HG03196 (cell line): ENCODE measurements around the gene C11orf54.
"Not testable (repeated sequence)": the region's sequence is repeated elsewhere in the genome, so short reads cannot be mapped to it uniquely, and the experiment has no call there.

Experiments used
- ATAC-seq: cut with Tn5 transposase; IDR thresholded peaks from one replicate; pipeline ENCODE4 v1.9.1; 2021; ENCODE audit not compliant: unreplicated experiment

The C11orf54 gene

GRCh38 chr11:93765551-93765950, 24.1 kb downstream of the C11orf54 start:
- ATAC-seq: no peak

GRCh38 chr11:93766504-93766903, 25.0 kb downstream of the C11orf54 start:
- no peak for ATAC-seq

DNA sequence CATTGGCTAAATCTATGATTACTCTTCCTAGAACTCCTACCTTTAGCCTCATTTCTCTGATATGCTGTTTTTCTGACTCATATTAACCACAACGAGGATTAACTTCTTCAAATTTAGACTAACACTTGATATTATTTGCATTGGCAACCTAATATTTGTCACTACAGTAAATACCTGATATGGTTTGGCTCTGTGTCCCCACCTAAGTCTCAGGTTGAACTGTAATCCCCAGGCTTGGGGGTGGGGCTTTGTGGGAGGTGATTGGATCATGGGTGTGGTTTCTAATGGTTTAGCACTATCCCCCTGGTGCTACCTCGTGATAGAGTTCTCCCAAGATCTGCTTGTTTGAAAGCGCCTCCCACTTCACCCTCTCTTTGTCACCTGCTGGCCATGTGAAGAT, 25.5 kb downstream of the C11orf54 start:
- ATAC-seq: no peak

GRCh38 chr11:93770160-93770559, 28.7 kb downstream of the C11orf54 start:
- no peak for ATAC-seq

DNA sequence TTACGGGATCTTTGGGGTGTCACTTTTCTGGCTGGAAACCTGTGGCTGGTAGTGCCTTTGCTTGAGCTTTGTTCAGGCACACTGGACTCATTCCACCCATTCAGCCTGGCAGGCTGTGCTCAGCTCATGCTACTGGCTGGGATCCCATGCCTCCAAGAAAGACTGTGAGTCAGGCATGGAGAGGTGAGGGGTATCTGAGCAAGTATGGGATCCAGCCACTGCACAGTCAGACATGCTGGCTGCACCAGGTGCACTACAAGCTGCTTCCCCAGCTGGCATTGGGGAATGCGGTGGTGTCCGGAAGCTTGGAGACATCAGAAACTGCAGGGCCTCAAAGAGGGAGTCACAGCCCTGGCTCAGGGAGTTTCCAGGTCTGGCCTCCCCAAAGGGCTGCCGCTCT, 30.7 kb downstream of the C11orf54 start:
- no peak for ATAC-seq

DNA sequence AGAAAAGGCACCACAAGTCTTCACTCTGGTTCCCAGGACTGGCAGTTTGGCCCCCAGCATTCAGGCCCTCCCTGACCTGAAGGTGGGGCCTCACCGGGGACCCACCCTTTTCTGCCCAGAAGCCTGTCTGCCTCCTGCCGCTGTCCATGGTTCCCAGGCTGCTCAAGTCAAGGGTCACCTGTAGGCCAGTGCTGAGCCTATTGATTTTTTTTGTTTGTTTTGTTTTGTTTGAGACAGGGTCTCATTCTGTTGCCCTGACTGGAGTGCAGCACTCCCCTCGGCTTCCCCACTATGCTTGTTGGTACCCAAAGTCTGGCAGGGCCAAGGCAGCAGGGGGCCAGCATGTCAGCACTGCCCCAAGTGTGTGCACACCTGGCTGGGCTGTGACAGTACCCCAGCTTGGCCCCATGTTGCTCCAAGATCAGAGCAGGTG, 31.6 kb downstream of the C11orf54 start:
- no peak for ATAC-seq

DNA sequence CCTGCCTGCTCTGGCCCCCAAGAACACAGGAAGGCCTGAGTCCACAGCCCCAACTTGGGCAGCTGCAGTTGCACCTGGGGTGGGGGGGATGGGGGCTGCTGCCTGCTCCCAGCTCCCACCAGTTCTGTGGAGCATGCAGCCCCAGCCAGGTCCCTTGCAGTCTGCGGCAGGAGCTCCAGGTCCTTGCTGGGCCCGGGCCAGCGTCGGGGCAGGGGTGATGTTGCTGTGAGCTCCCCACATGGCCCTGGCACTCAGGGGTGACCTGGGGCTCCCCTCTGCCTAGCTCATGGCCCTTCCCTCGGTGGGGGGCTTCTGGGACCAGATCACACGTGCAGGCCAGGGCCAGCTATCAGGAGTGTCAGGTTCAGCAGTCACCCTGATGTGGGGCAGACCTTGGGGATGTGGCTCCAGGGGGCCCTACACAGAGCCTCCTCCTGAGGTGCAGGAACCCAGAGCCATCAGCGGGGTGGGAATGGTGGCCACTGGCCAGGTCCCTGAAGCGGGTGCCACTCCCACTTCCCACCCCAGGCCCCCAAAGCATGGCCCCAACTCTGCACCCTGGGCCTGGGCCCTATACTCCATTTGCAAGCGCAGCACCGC, 32.2 kb downstream of the C11orf54 start:
- ATAC-seq: no peak

- not testable (repeated sequence) for ATAC-seq
Measured at GRCh38 chr11:93774560-93774959, 33.1 kb downstream of the C11orf54 start.

DNA sequence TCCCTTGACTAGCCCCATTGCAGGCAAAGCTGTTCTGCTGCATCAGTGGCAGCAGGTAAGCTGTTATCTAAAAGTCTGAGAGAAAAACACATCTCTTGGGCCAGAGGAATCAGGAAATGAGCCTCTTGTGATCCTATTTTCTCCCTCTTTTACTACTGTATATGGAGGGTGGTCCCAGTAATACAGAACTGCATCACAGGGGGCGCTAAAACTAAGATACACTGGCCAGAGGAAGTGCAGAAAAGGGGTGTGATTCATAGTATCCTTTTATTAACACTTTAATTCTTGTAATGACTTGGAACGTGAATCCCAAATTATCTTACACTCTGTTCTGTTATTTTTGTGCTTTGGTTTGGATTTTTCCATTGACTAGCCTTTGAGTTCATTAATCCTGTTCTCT, 33.8 kb downstream of the C11orf54 start:
- no peak for ATAC-seq

GRCh38 chr11:93783362-93783761, 41.9 kb downstream of the C11orf54 start:
- no peak for ATAC-seq

DNA sequence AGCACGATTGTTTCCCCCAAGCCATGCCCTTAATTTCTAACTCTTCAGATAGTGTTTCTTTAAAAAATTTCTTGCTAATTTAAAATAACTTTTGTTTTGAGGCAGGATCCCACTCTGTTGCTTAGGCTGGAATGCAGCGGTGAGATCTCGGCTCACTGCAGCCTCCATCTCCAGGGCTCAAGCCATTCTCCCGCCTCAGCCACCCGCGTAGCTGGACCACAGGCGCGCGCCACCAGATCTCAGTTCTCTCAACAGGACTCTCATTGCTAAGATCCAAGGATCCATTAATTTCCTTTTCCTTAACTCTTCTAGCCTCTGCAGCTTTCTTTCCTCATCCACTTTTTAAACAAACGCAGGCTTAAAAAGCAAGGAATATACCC, 42.3 kb downstream of the C11orf54 start:
- ATAC-seq: peak; percentile 45

DNA sequence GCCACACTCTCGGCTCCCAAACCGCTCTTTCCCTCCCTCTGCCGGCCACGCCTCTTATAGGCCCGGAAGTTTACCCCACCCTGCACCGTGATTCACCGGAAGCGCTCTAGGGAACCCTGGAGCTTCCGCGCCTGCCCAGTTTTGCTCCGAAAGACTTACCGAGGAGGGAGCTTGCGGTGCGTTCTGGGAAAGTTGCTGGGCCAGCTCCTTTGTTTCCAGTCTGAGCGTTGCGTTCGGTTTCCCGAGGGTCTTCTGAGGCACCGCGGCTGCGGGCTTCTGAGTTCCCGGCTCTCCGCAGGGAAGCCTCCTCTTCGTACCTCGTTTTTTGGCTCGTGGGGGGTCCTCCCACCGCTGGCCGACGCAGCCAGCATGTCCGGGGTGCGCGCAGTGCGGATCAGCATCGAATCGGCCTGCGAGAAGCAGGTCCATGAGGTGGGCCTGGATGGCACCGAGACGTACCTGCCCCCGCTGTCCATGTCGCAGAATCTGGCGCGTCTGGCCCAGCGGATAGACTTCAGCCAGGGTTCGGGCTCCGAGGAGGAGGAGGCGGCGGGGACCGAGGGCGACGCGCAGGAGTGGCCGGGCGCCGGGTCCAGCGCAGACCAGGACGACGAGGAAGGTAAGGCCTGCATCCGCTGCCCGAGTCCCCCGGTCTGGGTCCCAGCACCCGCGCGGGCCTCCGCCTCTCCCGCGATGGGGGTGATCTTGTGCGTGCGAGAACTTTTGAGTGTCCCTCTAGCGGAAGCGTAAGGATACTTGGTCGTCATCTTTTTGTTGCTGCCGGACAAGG, 42.9 kb downstream of the C11orf54 start, which contains the start of gene MED17:
MED17 (plus strand) TSS at position 138 of the 790 bp plus-strand sequence; CDS start at position 370, 232 bp downstream.
- ATAC-seq: peak; percentile 98

GRCh38 chr11:93784935-93785360, 43.5 kb downstream of the C11orf54 start:
- ATAC-seq: peak; percentile 19

GRCh38 chr11:93791493-93791892, 50.0 kb downstream of the C11orf54 start:
- no peak for ATAC-seq

DNA sequence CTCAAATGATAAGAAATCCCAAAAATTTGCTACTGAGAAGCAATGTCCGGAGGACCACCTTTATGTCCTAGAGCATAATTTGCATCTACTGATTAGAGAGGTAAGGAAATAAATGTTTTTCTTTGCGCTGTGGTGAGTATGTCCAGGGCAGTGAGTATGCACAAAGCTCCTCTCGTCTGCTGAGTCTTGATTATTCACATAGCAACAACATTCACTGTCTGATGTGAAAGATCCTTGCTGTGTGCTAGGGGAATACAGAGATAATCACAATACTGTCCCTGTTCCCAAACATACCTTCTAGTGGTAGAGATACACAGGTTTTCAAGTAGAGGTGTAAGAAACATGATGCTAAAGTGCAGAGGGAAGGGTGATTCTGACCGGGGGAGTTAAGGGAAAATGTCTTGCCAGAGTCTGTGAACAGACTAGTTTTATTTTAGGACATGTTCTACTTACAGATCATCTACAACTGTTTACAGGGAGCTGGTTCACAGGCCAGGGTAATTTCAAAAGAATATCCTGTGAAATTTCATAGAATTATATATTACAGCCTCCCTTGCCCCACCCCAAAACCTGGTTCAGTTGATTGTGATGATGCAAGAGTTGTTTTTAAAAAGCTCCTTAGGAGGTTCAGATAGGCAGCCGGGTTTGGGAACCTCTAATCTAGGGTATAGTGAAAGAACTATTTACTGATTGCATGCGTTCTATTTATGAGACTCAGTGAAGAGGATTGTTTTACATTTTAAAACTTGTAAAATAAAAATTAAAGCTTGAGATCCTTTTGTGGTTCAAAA, 55.2 kb downstream of the C11orf54 start:
- no peak for ATAC-seq

- no peak for ATAC-seq
Measured at GRCh38 chr11:93801366-93801765, 59.9 kb downstream of the C11orf54 start.

GRCh38 chr11:93804879-93805278, 63.4 kb downstream of the C11orf54 start:
- ATAC-seq: no peak

DNA sequence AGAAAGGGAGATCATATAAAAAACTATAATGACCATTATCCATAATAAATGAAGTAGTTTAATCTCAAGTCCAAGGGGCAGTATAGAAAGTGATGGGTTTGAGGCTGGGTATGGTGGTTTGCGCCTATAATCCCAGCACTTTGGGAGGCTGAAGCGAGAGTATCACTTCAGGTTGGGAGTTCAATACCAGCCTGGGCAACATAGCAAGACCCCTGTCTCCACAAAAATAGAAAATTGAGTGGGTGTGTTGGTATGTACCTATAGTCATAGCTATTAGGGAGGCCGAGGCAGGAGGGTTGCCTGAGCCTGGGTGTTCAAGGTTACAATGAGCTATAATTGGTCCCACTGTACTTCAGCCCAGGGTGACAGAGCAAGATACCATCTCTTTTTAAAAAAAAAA, 66.5 kb downstream of the C11orf54 start:
- ATAC-seq: no peak

DNA sequence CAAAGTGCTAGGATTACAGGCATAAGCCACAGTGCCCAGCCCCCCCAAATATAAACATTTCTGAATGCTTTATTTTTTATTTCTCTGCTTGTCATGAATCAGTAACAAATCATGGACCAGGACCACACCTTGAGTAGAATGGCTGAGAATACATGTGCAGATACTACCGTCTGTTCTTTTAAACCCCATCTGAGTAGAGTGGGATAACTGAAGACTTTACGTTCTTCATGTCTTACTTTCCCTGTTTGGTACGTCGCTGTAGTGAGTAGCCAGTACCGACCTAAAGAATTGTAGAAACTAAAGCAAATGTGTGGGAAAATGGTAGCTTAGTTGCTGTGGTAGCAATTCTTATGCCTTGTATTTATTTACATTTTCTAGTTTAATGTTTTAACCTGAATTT, 72.5 kb downstream of the C11orf54 start:
- ATAC-seq: no peak
